ENCODE measurements around the gene TRAT1. TPM values are rescaled to one million over a fixed set of nuclear protein-coding genes. Genes with fewer than 3 reads are reported as not detected.
A peak's percentile ranks its signal among the peaks of the same experiment; 100 is the strongest.

TRAT1 gene
- total and polyA plus RNA-seq, 10 donors, result 2.2 to 20.5 (median 10.1) TPM

DNA sequence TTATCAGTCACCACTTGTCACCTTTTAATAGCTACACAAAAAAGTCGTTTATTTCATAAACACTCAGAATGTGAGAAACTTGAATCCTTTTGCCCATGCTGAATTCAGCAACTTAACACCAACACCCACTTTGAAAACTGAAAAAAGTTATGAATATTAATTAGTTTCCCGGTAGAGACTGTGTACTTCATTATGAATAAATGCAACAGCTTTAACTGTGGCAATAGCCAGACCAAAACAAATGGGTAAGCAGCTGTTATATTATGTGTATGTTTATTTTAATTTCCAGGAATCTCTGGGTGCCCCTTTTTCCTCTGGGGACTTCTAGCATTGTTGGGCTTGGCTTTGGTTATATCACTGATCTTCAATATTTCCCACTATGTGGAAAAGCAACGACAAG is 7.8 kb downstream of the TRAT1 start:
- WGBS, 5 donors, result 56 to 73% (median 67%) methylated on average over 3 of the region's 3 CpGs
- Histone ChIP-seq H3K9me3 (no peaks in the 10 kb centered on the region), H3K36me3 (no peaks in the 10 kb centered on the region), H3K27ac (no peak overlapping the region), H3K4me1 (peaks cover 0 to 13% (median 0%) of the 10 kb centered on the region in 6 donors), H3K4me3 (no peak overlapping the region), H3K27me3 (replicated peaks in 1 of 7) (no peaks in the 10 kb centered on the region)
- DNase-seq, result no peak
- intact Hi-C loops (cut with DNase I; ENCODE audit: low total_unique reads), result no loop called here
- TF ChIP-seq CTCF (IDR thresholded peaks at IDR 0.05 in 8 of 11, conservative IDR thresholded peaks at IDR 0.05 in 3 of 11), result no peak

DNA sequence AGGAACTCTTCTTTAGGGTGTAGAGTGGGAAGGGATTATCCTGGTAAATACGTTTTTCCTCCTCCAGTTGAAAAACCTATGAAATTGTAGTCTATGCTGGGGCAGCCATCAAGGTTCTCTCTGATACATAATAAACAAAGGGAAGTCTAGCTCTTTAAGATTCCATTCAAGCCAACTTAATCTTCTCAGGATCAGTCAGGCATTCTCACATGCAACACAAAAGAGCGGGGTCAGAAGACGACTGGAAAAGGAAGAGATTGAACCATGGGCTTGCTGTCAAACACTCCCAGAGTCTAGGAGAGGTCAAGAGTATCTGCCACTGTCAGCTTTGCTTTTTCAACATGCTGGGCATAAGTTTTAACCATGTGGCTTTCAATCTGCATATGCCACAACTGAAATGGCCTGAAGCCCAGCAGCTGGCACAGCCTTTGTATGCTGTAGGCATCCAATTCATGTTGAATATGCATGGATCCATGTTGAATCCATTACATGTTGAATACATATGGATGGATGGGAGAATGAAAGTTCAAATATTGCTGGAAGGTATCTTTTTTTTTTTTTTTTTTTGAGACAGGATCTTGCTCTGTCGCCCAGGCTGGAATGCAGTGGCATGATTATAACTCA is 8.5 kb downstream of the TRAT1 start:
- no peak overlapping the region for H3K4me3 ChIP-seq
- no peaks in the 10 kb centered on the region for H3K9me3 ChIP-seq
- intact Hi-C loops (cut with DNase I; ENCODE audit: low total_unique reads), result no loop called here
- no peaks in the 10 kb centered on the region for H3K27me3 ChIP-seq (replicated peaks in 1 of 7)
- no peaks in the 10 kb centered on the region for H3K36me3 ChIP-seq
- WGBS, 5 donors, result 72 to 79% (median 77%) methylated on average over 4 of the region's 4 CpGs
- TF ChIP-seq POLR2A (IDR thresholded peaks at IDR 0.05) (no peak), POLR2AphosphoS5 (IDR thresholded peaks at IDR 0.05) (no peak), CTCF (IDR thresholded peaks at IDR 0.05 in 8 of 11, conservative IDR thresholded peaks at IDR 0.05 in 3 of 11) (no peak)
- peaks cover 0 to 19% (median 0%) of the 10 kb centered on the region in 6 donors for H3K4me1 ChIP-seq
- no peak for DNase-seq
- H3K27ac ChIP-seq, result no peak overlapping the region

DNA sequence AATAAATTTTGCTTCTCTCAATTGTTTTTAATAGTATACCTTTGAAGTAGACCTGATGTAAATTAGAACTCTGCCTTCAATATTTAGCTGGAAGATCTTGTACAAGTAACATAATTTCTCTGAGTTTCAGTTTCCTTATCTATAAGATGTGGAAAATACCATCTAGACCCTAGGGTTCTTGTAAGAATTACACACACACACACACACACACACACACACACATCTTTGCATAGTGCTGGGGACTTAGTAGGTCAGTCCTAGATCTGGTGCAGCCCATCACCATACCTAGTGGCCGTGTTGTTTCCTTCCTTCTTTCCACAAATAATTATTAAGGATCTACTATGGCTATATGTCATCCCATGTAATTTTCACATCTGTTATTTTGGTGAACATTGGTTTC is 11.0 kb downstream of the TRAT1 start:
- no peak for DNase-seq
- Histone ChIP-seq H3K9me3 (no peaks in the 10 kb centered on the region), H3K4me1 (peaks cover 0 to 19% (median 0%) of the 10 kb centered on the region in 6 donors), H3K36me3 (no peaks in the 10 kb centered on the region), H3K27ac (peak overlapping the region in 3 of 8 donors; percentile 22 to 61 (median 44)), H3K4me3 (no peak overlapping the region), H3K27me3 (replicated peaks in 1 of 7) (no peaks in the 10 kb centered on the region)
- TF ChIP-seq CTCF (IDR thresholded peaks at IDR 0.05 in 8 of 11, conservative IDR thresholded peaks at IDR 0.05 in 3 of 11), result no peak
- intact Hi-C loops (cut with DNase I; ENCODE audit: low total_unique reads), result no loop called here
- 62 to 79% (median 72%) methylated on average over 1 of the region's 1 CpG for WGBS, 5 donors

- H3K27ac ChIP-seq, result peak overlapping the region in 5 of 8 donors; percentile 22 to 61 (median 29)
- no peaks in the 10 kb centered on the region for H3K27me3 ChIP-seq (replicated peaks in 1 of 7)
- no peak overlapping the region for H3K4me3 ChIP-seq
- no peaks in the 10 kb centered on the region for H3K36me3 ChIP-seq
- intact Hi-C loops (cut with DNase I; ENCODE audit: low total_unique reads), result no loop called here
- 64 to 84% (median 79%) methylated on average over 1 of the region's 1 CpG for WGBS, 5 donors
- H3K4me1 ChIP-seq, result peaks cover 0 to 19% (median 0%) of the 10 kb centered on the region in 6 donors
- H3K9me3 ChIP-seq, result no peaks in the 10 kb centered on the region
- no peak for DNase-seq
- TF ChIP-seq POLR2A (IDR thresholded peaks at IDR 0.05) (no peak), CTCF (IDR thresholded peaks at IDR 0.05 in 8 of 11, conservative IDR thresholded peaks at IDR 0.05 in 3 of 11) (no peak), POLR2AphosphoS5 (IDR thresholded peaks at IDR 0.05) (no peak)
Measured at GRCh38 chr3:108834551-108834950, 12.0 kb downstream of the TRAT1 start.

All from spleen (tissue), 11 donors.